GM12891 (cell line): ENCODE data around the gene MPC1.

Experiments
- DNase-seq: peaks from one replicate; pipeline ENCODE4 v3.0.0; 2011; ENCODE audit warnings: low spot score; ENCODE audit not compliant: insufficient read length
- FAIRE-seq: peaks from 2 replicates; lab custom pipeline; 2011; peaks lifted over from hg19 to GRCh38; lab: Jason Lieb, UNC
- PAX5 ChIP-seq: IDR thresholded peaks from 2 replicates; pipeline ENCODE4 v1.6.1; 2011; ENCODE audit warnings: low read length, moderate library complexity, mild to moderate bottlenecking; ENCODE audit not compliant: insufficient read depth, severe bottlenecking
- POLR2A ChIP-seq: IDR thresholded peaks from 2 replicates; pipeline ENCODE4 v1.6.1; 2011; ENCODE audit warnings: low read depth, low read length, control low read depth
- POLR2AphosphoS5 ChIP-seq: IDR thresholded peaks from 2 replicates; pipeline ENCODE4 v1.6.1; 2011; ENCODE audit warnings: low read depth, low read length, control low read depth
- POU2F2 ChIP-seq: IDR thresholded peaks from 2 replicates; pipeline ENCODE4 v1.6.1; 2011; ENCODE audit warnings: low read depth, mild to moderate bottlenecking, control low read depth, low read length, moderate library complexity
- SPI1 ChIP-seq: IDR thresholded peaks from 2 replicates; pipeline ENCODE4 v1.6.1; 2011; ENCODE audit warnings: low read depth, low read length, control low read depth
- TAF1 ChIP-seq: IDR thresholded peaks from 2 replicates; pipeline ENCODE4 v1.6.1; 2011; ENCODE audit warnings: low read depth, low read length, control low read depth

Gene MPC1

GRCh38 chr6:166417285-166417691, 34.5 kb upstream of the MPC1 start:
- no peak for DNase-seq
- TF ChIP-seq SPI1 (no peak), POLR2AphosphoS5 (no peak), POU2F2 (no peak), PAX5 (no peak), POLR2A (no peak), TAF1 (no peak)
- no peak for FAIRE-seq

- DNase-seq (no peak), FAIRE-seq (peak; percentile 92)
- no peak for TF ChIP-seq PAX5
- no peak for TF ChIP-seq SPI1
- TF ChIP-seq POLR2A: no peak
- TF ChIP-seq POU2F2: no peak
- TF ChIP-seq POLR2AphosphoS5: no peak
- TF ChIP-seq TAF1: no peak
Measured at GRCh38 chr6:166415833-166416347, 33.1 kb upstream of the MPC1 start.

DNA sequence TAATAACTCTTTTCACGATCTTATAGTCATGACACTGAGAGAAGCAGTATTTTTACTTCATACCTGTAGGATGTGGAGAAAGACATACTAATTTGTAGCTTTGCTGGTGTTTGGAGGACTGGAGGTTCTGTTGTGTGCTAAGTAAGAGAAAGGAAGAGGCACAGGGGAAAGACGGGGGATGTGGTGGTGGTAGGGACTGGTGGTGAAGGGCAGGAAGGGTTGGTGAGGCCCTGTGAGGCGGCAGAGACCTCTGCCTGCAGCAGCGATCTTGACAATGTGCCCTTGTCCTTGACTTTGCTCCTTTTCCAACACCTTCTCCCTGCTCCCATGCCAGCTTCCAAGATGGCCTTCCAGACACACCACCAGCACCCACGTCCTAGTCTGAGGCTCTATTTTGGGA, 32.6 kb upstream of the MPC1 start:
- FAIRE-seq (no peak), DNase-seq (no peak)
- TF ChIP-seq SPI1 (no peak), POLR2AphosphoS5 (no peak), TAF1 (no peak)

DNA sequence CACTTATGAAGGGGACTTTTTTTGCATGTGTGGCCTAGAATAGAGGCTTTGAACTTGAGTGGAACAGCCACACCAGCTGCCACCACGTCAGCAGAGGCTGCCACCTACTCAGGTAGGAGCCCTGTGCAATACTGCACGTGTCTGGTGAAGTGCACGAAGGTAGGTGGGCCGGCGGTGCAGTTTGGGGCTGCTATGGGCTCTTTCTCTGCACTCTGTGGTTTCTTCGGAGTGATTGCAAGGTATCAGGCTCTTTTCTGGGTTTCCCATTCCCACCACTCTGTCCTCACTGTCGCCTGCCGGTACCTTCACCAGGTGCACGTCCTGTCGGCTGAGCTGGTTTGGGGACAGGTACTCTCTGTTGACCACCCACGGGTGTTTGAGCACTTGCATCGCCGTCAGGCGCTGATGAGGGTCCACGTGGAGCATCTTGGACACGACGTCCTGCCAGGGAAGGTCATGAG, 30.8 kb upstream of the MPC1 start:
- no peak for FAIRE-seq
- no peak for DNase-seq
- no peak for TF ChIP-seq POU2F2
- no peak for TF ChIP-seq PAX5
- TF ChIP-seq TAF1: no peak
- no peak for TF ChIP-seq POLR2AphosphoS5
- TF ChIP-seq SPI1: no peak
- no peak for TF ChIP-seq POLR2A

DNA sequence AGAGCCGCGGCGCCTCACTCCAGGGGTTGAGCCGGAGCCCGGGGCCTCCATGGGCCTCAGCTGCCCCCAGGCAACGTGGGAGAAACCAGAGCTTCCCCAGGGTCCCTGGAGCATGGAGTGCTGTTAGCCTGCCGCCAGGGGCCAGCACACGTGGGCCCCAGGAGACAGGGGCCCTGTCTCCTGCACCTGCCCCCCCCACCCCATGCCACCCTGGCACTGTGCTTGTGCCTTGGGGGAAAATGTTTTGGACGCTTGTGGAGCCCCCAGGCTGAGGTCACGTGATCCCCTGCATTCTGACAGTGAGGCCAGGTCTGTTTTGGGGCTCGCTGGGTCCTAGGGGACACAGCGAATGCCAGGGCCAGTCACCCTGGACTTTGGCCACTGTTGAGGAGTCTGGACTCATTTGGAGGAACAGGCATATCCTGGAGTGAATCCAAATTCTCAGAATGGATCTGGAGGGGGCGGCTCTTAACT, 30.2 kb upstream of the MPC1 start:
- DNase-seq: no peak
- no peak for FAIRE-seq
- no peak for TF ChIP-seq PAX5
- TF ChIP-seq POU2F2: no peak
- no peak for TF ChIP-seq TAF1
- TF ChIP-seq POLR2A: no peak
- TF ChIP-seq SPI1: no peak
- no peak for TF ChIP-seq POLR2AphosphoS5

DNA sequence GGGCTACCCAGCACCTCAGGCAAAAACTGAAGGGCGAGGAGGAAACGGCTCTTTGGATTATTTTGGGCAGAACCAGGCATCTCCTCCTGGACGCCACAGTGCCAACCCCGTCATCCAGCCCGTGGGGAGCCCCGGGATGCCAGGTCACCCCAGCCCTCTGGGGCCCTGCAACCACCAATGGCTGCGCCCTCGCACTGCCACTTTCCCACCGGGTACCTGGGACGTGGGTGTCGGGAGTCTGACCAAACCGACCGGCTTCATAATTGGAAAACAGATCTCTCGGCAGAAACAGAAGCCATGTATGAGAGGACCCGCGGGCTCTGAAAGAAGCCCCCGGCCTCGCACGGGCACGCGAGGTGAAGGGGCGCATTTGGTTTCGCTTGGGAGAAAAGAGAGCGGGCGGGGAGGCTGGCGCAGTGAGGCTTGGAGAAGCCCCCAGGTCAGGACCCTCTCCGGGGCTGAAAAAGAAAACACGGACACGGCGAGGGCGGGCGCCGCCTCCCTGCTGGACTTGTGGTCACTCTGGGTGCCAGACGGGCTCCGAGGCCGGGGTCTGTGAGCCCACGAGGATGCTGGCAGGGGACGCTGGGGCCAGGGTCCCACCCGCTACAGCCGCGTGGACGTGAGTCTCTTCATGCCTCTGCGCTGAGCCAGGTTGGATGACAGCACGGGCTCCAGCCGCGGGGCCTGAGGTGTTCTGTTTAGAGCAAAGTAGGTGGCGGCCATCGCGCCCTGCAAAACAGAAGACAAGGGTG, 29.6 kb upstream of the MPC1 start:
- FAIRE-seq: no peak
- no peak for DNase-seq
- TF ChIP-seq SPI1: no peak
- no peak for TF ChIP-seq TAF1
- no peak for TF ChIP-seq POLR2A
- no peak for TF ChIP-seq POU2F2
- no peak for TF ChIP-seq PAX5
- no peak for TF ChIP-seq POLR2AphosphoS5

DNA sequence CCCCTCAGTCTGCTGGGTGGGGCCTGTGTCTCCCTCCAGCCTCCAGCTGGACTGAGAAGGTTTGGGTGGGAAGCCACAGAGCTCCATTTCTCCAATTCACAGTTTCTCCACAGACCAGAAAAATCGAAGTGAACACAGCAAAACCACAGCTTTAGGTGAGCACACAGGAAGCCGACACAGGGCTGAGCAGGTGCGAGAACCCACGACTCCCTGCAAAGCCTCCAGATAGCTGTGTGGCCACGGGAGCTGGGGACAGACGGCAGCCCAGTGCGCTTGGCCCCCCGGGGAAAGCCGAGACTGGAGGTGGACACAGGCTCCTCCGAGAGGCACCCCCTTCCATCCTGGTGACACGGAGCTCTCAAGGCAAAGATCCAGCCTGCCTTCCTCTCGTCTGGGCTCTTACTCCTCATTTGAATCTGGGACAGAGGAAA, 29.0 kb upstream of the MPC1 start:
- no peak for TF ChIP-seq POLR2AphosphoS5
- no peak for TF ChIP-seq PAX5
- no peak for TF ChIP-seq POU2F2
- no peak for TF ChIP-seq SPI1
- TF ChIP-seq POLR2A: no peak
- TF ChIP-seq TAF1: no peak
- FAIRE-seq (no peak), DNase-seq (peak; percentile 42)

GRCh38 chr6:166411271-166411670, 28.5 kb upstream of the MPC1 start:
- FAIRE-seq: peak; percentile 56
- no peak for DNase-seq
- TF ChIP-seq POU2F2 (no peak), PAX5 (no peak), TAF1 (no peak), SPI1 (no peak), POLR2AphosphoS5 (no peak), POLR2A (no peak)

- DNase-seq (no peak), FAIRE-seq (no peak)
- TF ChIP-seq SPI1 (peak; percentile 44; the same call in 1 of the 2 replicates), PAX5 (no peak)
Measured at GRCh38 chr6:166410426-166410935, 27.7 kb upstream of the MPC1 start.

GRCh38 chr6:166408936-166409755, 26.4 kb upstream of the MPC1 start:
- TF ChIP-seq PAX5 (no peak), POLR2A (no peak), SPI1 (no peak), POU2F2 (no peak), TAF1 (no peak), POLR2AphosphoS5 (no peak)
- peak; percentile 82 for FAIRE-seq
- DNase-seq: no peak
